Motor neuron (in vitro differentiated cells): ENCODE results near the gene SIRT5. TPM values are rescaled to one million over a fixed set of nuclear protein-coding genes. Genes with fewer than 3 reads are reported as not detected.

ENCODE experiments used
- ATAC-seq, 8 experiments: fragments of 200-7000 bp; cut with Tn5 transposase; replicated peaks in 6 of 8; 2 replicates each; pipeline ENCODE4 v1.8.0; 2021; ENCODE audit warnings: mild to moderate bottlenecking in 8 of 8, moderate library complexity in 8 of 8
- H3K27ac ChIP-seq, 2 donors: fragments of 250-450 bp; sonication (Bioruptor Pico); 2 replicates each; pipeline ENCODE4 v1.9.0; 2021; ENCODE audit warnings: antibody characterized with exemption in 2 of 2, mild to moderate bottlenecking in 2 of 2, moderate library complexity in 1 of 2
- H3K4me1 ChIP-seq, 2 donors: fragments of 250-450 bp; sonication (Bioruptor Pico); replicated peaks in 1 of 2; 2 replicates each; pipeline ENCODE4 v1.6.1; 2021; ENCODE audit warnings: antibody characterized with exemption in 2 of 2, mild to moderate bottlenecking in 2 of 2, moderate library complexity in 1 of 2
- H3K4me3 ChIP-seq, 5 donors: fragments of 250-450 bp; sonication (Bioruptor Pico); 2 replicates each; pipeline ENCODE4 v1.9.0; 2021; ENCODE audit warnings: antibody characterized with exemption in 5 of 5, mild to moderate bottlenecking in 5 of 5, moderate library complexity in 4 of 5
- WGBS, 10 experiments: fragments of 450-650 bp; shearing (Covaris generic); methylation state at CpG; one replicate each; pipeline ENCODE4 v1.0.0; 2022; 5-methylcytosine and 5-hydroxymethylcytosine counted together
- in situ Hi-C, 9 experiments: fragments of 400-800 bp; cut with MboI; loops; one replicate each; pipeline ENCODE4 v1.15.0; 2021; ENCODE audit warnings: low sequenced_read_pairs in 9 of 9, low pct_unique_long_range_greater_than_20kb in 2 of 9; ENCODE audit not compliant: unreplicated experiment in 9 of 9
- total RNA-seq, 8 experiments: library from RNA; unstranded; fragments of 300-600 nt; gene quantifications; 2 replicates each; pipeline versions ENCODE4 v1.2.3 to v1.2.4, GENCODE V29; 2022

Gene SIRT5
- total RNA-seq, 8 experiments from 2014 or later: 6.5 to 13.8 (median 9.6) TPM

GRCh38 chr6:13537527-13537897 is 36.9 kb upstream of the SIRT5 start:
- no peak overlapping the region for H3K4me3 ChIP-seq
- in situ Hi-C loops: loop anchor here in 1 of 9 experiments (25.0 kb wide), 1 partner anchor 200 kb away; the partner anchor contains the start of gene TBC1D7
- no peak for ATAC-seq
- WGBS, 10 experiments: 79 to 100% (median 90%) methylated on average over 1 to 2 of the region's 2 CpGs; no CpG with 5 or more reads in 2 of the 10 experiments
- H3K4me1 ChIP-seq: peaks cover 0 to 2% of the 10 kb centered on the region in 2 donors
- H3K27ac ChIP-seq: no peak overlapping the region

- in situ Hi-C loops: loop anchor here in 1 of 9 experiments (25.0 kb wide), 1 partner anchor 201 kb away; the partner anchor contains the start of gene TBC1D7
- Histone ChIP-seq H3K4me1 (peaks cover 0 to 2% of the 10 kb centered on the region in 2 donors), H3K27ac (no peak overlapping the region), H3K4me3 (no peak overlapping the region)
- ATAC-seq: peak in 3 of 8 experiments; percentile 35 to 65 (median 57)
- 29 to 96% (median 74%) methylated on average over 1 to 2 of the region's 2 CpGs; no CpG with 5 or more reads in 2 of the 10 experiments for WGBS, 10 experiments
Measured at GRCh38 chr6:13538084-13538483, 36.3 kb upstream of the SIRT5 start.

GRCh38 chr6:13538600-13538999 is 35.8 kb upstream of the SIRT5 start:
- no peak for ATAC-seq
- H3K4me1 ChIP-seq: peaks cover 0 to 2% of the 10 kb centered on the region in 2 donors
- no peak overlapping the region for H3K4me3 ChIP-seq
- in situ Hi-C loops: loop anchor here in 1 of 9 experiments (25.0 kb wide), 1 partner anchor 201 kb away; the partner anchor contains the start of gene TBC1D7
- 0 to 100% (median 69%) methylated on average over 1 to 3 of the region's 3 CpGs; no CpG with 5 or more reads in 2 of the 10 experiments for WGBS, 10 experiments
- H3K27ac ChIP-seq: no peak overlapping the region

GRCh38 chr6:13539572-13539971 is 34.8 kb upstream of the SIRT5 start:
- Histone ChIP-seq H3K4me1 (peaks cover 0 to 2% of the 10 kb centered on the region in 2 donors), H3K27ac (no peak overlapping the region), H3K4me3 (no peak overlapping the region)
- in situ Hi-C loops: loop anchor here in 1 of 9 experiments (25.0 kb wide), 1 partner anchor 202 kb away; the partner anchor contains the start of gene TBC1D7
- 38 to 100% (median 100%) methylated on average over 1 of the region's 1 CpG for WGBS, 10 experiments
- no peak for ATAC-seq

GRCh38 chr6:13541496-13541895 is 32.9 kb upstream of the SIRT5 start:
- ATAC-seq: no peak
- Histone ChIP-seq H3K4me1 (no peaks in the 10 kb centered on the region), H3K4me3 (no peak overlapping the region), H3K27ac (no peak overlapping the region)
- in situ Hi-C loops: loop anchor here in 1 of 9 experiments (25.0 kb wide), 1 partner anchor 204 kb away; the partner anchor contains the start of gene TBC1D7
- 80 to 91% (median 89%) methylated on average over 1 to 13 of the region's 35 CpGs; no CpG with 5 or more reads in 7 of the 10 experiments for WGBS, 10 experiments

GRCh38 chr6:13544454-13545186 is 29.8 kb upstream of the SIRT5 start:
- Histone ChIP-seq H3K4me1 (no peaks in the 10 kb centered on the region), H3K4me3 (no peak overlapping the region), H3K27ac (no peak overlapping the region)
- ATAC-seq: no peak
- 38 to 98% (median 82%) methylated on average over 1 to 9 of the region's 11 CpGs for WGBS, 10 experiments
- in situ Hi-C loops: loop anchor here in 1 of 9 experiments (25.0 kb wide), 1 partner anchor 207 kb away; the partner anchor contains the start of gene TBC1D7

GRCh38 chr6:13545885-13546284 is 28.5 kb upstream of the SIRT5 start:
- H3K4me3 ChIP-seq: no peak overlapping the region
- ATAC-seq: no peak
- in situ Hi-C loops: loop anchor here in 1 of 9 experiments (25.0 kb wide), 1 partner anchor 209 kb away; the partner anchor contains the start of gene TBC1D7
- no peak overlapping the region for H3K27ac ChIP-seq
- H3K4me1 ChIP-seq: no peaks in the 10 kb centered on the region

GRCh38 chr6:13548500-13549210 is 25.7 kb upstream of the SIRT5 start:
- H3K4me3 ChIP-seq: no peak overlapping the region
- ATAC-seq: peak in 1 of 8 experiments; percentile 33
- no peaks in the 10 kb centered on the region for H3K4me1 ChIP-seq
- in situ Hi-C loops: loop anchor here in 1 of 9 experiments (25.0 kb wide), 1 partner anchor 211 kb away; the partner anchor contains the start of gene TBC1D7
- WGBS, 10 experiments: 56 to 100% (median 90%) methylated on average over 1 to 4 of the region's 4 CpGs; no CpG with 5 or more reads in 4 of the 10 experiments
- no peak overlapping the region for H3K27ac ChIP-seq

GRCh38 chr6:13550656-13551055 is 23.7 kb upstream of the SIRT5 start:
- Histone ChIP-seq H3K4me3 (no peak overlapping the region), H3K4me1 (no peaks in the 10 kb centered on the region), H3K27ac (no peak overlapping the region)
- in situ Hi-C loops: loop anchor here in 2 of 9 experiments (25.0 kb wide), 1 partner anchor 213 kb away; the partner anchor contains the start of gene TBC1D7 (in 2 of the 2)
- ATAC-seq: no peak

- in situ Hi-C loops: loop anchor here in 2 of 9 experiments (25.0 kb wide), 1 partner anchor 216 kb away; the partner anchor contains the start of gene TBC1D7 (in 2 of the 2)
- ATAC-seq: no peak
- Histone ChIP-seq H3K27ac (no peak overlapping the region), H3K4me1 (no peaks in the 10 kb centered on the region), H3K4me3 (no peak overlapping the region)
- 13 to 100% (median 73%) methylated on average over 1 of the region's 1 CpG; no CpG with 5 or more reads in 2 of the 10 experiments for WGBS, 10 experiments
Measured at GRCh38 chr6:13553646-13554045, 20.8 kb upstream of the SIRT5 start.

GRCh38 chr6:13554929-13555333 is 19.5 kb upstream of the SIRT5 start:
- H3K4me1 ChIP-seq: no peaks in the 10 kb centered on the region
- H3K4me3 ChIP-seq: no peak overlapping the region
- WGBS, 10 experiments: 0 to 72% (median 16%) methylated on average over 1 to 6 of the region's 8 CpGs; no CpG with 5 or more reads in 2 of the 10 experiments
- ATAC-seq: peak in 6 of 8 experiments; percentile 24 to 98 (median 72)
- no peak overlapping the region for H3K27ac ChIP-seq
- in situ Hi-C loops: loop anchor here in 2 of 9 experiments (25.0 kb wide), 1 partner anchor 218 kb away; the partner anchor contains the start of gene TBC1D7 (in 2 of the 2)

GRCh38 chr6:13557841-13558240 is 16.6 kb upstream of the SIRT5 start:
- H3K4me3 ChIP-seq: no peak overlapping the region
- H3K4me1 ChIP-seq: no peaks in the 10 kb centered on the region
- in situ Hi-C loops: loop anchor here in 2 of 9 experiments (25.0 kb wide), 1 partner anchor 221 kb away; the partner anchor contains the start of gene TBC1D7 (in 2 of the 2)
- no peak for ATAC-seq
- no peak overlapping the region for H3K27ac ChIP-seq
